Urinary bladder (tissue), 4 donors: ENCODE results near the gene SEPTIN3. TPM values are rescaled to one million over a fixed set of nuclear protein-coding genes. Genes with fewer than 3 reads are reported as not detected.
"Not testable (repeated sequence)": the region's sequence is repeated elsewhere in the genome, so short reads cannot be mapped to it uniquely, and the experiment has no call there.

Experiments
- DNase-seq: peaks from one replicate; pipeline ENCODE4 v3.0.0-alpha.2; 2015; ENCODE audit errors: extremely low spot score
- H3K27ac ChIP-seq: one replicate; pipeline ENCODE4 v1.5.1; 2013; ENCODE audit warnings: low read depth, mild to moderate bottlenecking, moderate library complexity
- H3K36me3 ChIP-seq: one replicate; pipeline ENCODE4 v1.6.1; 2013; ENCODE audit warnings: mild to moderate bottlenecking, moderate library complexity; ENCODE audit not compliant: insufficient read depth
- H3K4me1 ChIP-seq: one replicate; pipeline ENCODE4 v1.6.1; 2013; ENCODE audit warnings: mild to moderate bottlenecking, moderate library complexity; ENCODE audit not compliant: insufficient read depth
- H3K4me3 ChIP-seq: one replicate; pipeline ENCODE4 v1.5.1; 2013; ENCODE audit warnings: low read depth, low read length
- WGBS: extraction: QIAGEN DNeasy Blood & Tissue Kit; methylation state at CpG from one replicate; pipeline ENCODE4 v1.1.7; 2013; 5-methylcytosine and 5-hydroxymethylcytosine counted together
- polyA plus RNA-seq: library from polyadenylated mRNA; stranded (reverse); fragments of 200-250 nt; gene quantifications from one replicate; pipeline ENCODE4 v1.2.3, GENCODE V29; 2013
- total RNA-seq: library from RNA; depleted of rRNA; stranded (reverse); fragments of >200 nt; gene quantifications from one replicate; pipeline ENCODE4 v1.2.3, GENCODE V29; 2014
- donor health status: healthy with polysubstance abuse.
- donor health status: healthy.

The SEPTIN3 gene
- total and polyA plus RNA-seq, 2 donors = 0.49 to 1.7 TPM

DNA sequence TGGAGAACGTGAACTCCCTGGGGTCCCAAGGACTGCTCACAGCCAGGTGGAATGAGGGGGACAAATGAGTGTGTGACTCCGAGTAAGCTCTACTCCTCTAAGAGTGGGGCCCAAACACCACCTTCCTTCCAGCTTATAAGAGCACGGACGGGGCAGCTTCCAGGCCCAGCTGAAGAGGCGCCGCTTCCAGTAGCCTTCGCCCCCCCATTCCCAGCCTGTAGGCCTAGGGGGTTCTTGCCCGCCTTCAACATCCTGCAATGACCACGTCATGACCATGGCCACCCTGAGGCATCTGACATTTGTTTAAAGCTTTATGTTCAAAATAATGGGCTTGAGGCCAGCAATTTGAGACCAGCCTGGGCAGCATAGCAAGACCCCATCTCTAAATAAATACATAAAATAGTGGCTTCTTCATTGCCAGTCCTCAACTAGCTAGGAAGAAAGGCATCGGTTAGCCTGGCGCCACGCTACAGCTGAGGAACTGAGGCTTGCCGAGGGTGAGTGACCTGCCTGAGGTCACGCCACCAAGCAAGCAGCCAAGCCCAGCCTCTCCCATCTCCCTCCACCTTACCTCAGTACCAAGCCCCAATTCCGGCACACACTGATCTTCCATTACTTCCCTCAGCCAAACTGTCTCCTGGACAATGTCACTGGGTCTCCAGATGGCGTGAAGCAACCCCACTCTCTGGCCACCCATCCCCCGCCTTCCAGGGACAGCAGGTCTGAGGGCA lies 34.8 kb upstream of the SEPTIN3 start:
- Histone ChIP-seq H3K36me3 (no peaks in the 10 kb centered on the region), H3K27ac (no peak overlapping the region), H3K4me3 (no peak overlapping the region), H3K4me1 (no peaks in the 10 kb centered on the region)
- WGBS = 95% methylated on average over 17 of the region's 17 CpGs
- no peak for DNase-seq

- H3K4me3 ChIP-seq = no peak overlapping the region
- no peak overlapping the region for H3K27ac ChIP-seq
- 88% methylated on average over 4 of the region's 4 CpGs for WGBS
- DNase-seq = no peak
- H3K4me1 ChIP-seq = no peaks in the 10 kb centered on the region
- H3K36me3 ChIP-seq = no peaks in the 10 kb centered on the region
Measured at GRCh38 chr22:41935015-41935351, 34.3 kb upstream of the SEPTIN3 start.

GRCh38 chr22:41935509-41935908 lies 33.7 kb upstream of the SEPTIN3 start:
- H3K4me3 ChIP-seq = no peak overlapping the region
- no peak overlapping the region for H3K27ac ChIP-seq
- H3K36me3 ChIP-seq = no peaks in the 10 kb centered on the region
- WGBS = 94% methylated on average over 9 of the region's 9 CpGs
- no peaks in the 10 kb centered on the region for H3K4me1 ChIP-seq
- no peak for DNase-seq

GRCh38 chr22:41936894-41937169 lies 32.4 kb upstream of the SEPTIN3 start:
- no peak for DNase-seq
- no peaks in the 10 kb centered on the region for H3K36me3 ChIP-seq
- no peaks in the 10 kb centered on the region for H3K4me1 ChIP-seq
- 88% methylated on average over 2 of the region's 2 CpGs for WGBS
- H3K27ac ChIP-seq = no peak overlapping the region
- H3K4me3 ChIP-seq = no peak overlapping the region

GRCh38 chr22:41939981-41940831 lies 29.0 kb upstream of the SEPTIN3 start:
- WGBS = 79% methylated on average over 13 of the region's 13 CpGs
- Histone ChIP-seq H3K27ac (peak overlapping the region; percentile 59), H3K4me3 (no peak overlapping the region), H3K4me1 (no peaks in the 10 kb centered on the region), H3K36me3 (no peaks in the 10 kb centered on the region)
- no peak for DNase-seq

GRCh38 chr22:41940832-41941765 lies 28.1 kb upstream of the SEPTIN3 start:
- peak overlapping the region; percentile 59 for H3K27ac ChIP-seq
- WGBS = 47% methylated on average over 13 of the region's 13 CpGs
- H3K4me1 ChIP-seq = no peaks in the 10 kb centered on the region
- H3K36me3 ChIP-seq = no peaks in the 10 kb centered on the region
- no peak overlapping the region for H3K4me3 ChIP-seq
- no peak for DNase-seq

- Histone ChIP-seq H3K27ac (no peak overlapping the region), H3K4me3 (no peak overlapping the region), H3K4me1 (no peaks in the 10 kb centered on the region), H3K36me3 (no peaks in the 10 kb centered on the region)
- DNase-seq = no peak
- 80% methylated on average over 9 of the region's 9 CpGs for WGBS
Measured at GRCh38 chr22:41943661-41944209, 25.5 kb upstream of the SEPTIN3 start.

- Histone ChIP-seq H3K4me3 (peak within 1 kb of the TSS; percentile 45), H3K27ac (no peak within 1 kb of the TSS), H3K36me3 (no peaks in the 10 kb centered on the region), H3K4me1 (no peaks in the 10 kb centered on the region)
- WGBS = 2% methylated on average over 56 of the region's 56 CpGs
- DNase-seq = peak; percentile 92
Measured at GRCh38 chr22:41946629-41947423, 22.4 kb upstream of the SEPTIN3 start, which contains the start of gene CENPM. CENPM (minus strand) TSS chr22:41947152; CDS start chr22:41947076, 76 bp downstream.

DNA sequence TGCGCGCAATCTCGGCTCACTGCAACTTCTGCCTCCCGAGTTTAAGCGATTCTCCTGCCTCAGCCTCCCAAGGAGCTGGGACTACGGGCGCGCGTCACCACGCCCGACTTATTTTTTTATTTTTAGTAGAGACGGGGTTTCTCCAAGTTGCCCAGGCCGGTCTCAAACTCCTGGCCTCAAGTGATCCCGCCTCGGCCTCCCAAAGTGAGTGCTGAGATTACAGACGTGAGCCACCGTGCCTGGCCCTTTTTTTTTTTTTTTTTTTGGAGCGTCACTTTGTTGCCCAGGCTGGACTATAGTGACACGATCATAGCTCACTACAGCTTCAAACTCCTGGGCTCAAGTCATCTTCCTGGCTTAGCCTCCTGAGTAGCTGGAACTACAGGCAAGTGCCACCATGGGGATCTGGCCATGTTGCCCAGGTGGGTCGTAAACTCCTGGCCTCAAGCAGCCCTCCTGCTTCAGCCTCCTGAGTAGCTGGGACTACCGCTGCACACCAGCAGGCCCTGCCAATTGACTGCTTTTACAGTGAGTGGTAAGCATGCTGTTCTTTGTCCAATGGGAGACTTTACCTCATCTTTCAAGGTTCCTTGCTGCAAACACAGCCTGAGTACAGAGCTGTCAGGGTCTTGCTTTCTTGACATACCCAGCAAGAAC lies 21.7 kb upstream of the SEPTIN3 start:
- Histone ChIP-seq H3K27ac (no peak overlapping the region), H3K4me1 (no peaks in the 10 kb centered on the region), H3K4me3 (no peak overlapping the region), H3K36me3 (no peaks in the 10 kb centered on the region)
- WGBS = 76% methylated on average over 21 of the region's 21 CpGs
- DNase-seq = no peak

- no peaks in the 10 kb centered on the region for H3K4me1 ChIP-seq
- no peak overlapping the region for H3K4me3 ChIP-seq
- H3K36me3 ChIP-seq = no peaks in the 10 kb centered on the region
- H3K27ac ChIP-seq = no peak overlapping the region
- no peak for DNase-seq
- 85% methylated on average over 2 of the region's 2 CpGs for WGBS
Measured at GRCh38 chr22:41948142-41948541, 21.1 kb upstream of the SEPTIN3 start.

DNA sequence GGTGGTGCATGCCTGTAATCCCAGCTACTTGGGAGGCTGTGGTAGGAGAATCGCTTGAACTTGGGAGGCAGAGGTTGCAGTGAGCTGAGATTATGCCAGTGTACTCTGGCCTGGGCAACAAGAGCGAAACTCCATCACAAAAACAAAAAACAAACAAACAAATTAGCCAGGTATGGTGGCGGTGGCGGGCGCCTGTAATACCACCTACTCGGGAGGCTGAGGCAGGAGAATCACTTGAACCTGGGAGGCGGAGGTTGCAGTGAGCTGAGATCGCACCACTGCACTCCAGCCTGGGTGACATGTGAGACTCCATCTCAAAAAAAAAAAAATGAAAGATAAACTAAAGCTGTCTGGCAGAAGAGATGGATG lies 20.3 kb upstream of the SEPTIN3 start:
- DNase-seq, H3K36me3 ChIP-seq, H3K4me1 ChIP-seq, H3K4me3 ChIP-seq, H3K27ac ChIP-seq: not testable (repeated sequence)
- 96% methylated on average over 8 of the region's 8 CpGs for WGBS

DNA sequence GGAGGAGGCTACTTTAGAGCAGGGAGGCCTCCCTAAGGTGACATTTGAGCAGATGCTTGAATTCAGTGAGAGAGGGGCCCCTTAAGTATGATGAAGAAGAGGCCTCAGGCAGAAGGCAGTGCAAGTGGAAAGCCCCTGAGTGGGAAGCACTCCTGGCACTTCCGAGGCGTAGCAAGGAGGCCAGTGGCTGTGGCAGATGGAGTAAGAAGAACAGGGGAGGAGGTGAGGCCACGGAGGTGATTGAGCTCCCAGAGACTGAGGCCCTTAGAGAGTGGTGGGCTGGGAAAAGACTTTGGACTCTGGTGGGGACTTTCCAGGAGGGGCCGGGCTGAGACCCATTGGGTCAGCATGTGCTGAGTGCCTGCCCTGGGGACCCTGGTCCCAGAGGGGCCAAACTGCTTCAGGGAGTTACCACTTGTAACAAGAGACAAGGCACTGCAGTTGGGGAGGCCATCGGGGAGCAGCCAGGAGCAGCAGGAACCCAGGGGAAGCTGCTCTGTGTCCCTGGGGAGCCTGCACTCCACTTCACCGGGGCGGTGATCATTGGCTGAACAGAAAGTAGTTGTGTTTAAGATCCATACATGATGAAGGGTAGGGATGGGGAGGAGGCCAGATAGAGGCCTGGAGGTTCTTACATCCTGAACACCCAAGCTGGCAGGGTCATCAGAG lies 19.8 kb upstream of the SEPTIN3 start:
- no peak overlapping the region for H3K4me3 ChIP-seq
- H3K4me1 ChIP-seq = no peaks in the 10 kb centered on the region
- 88% methylated on average over 7 of the region's 7 CpGs for WGBS
- no peaks in the 10 kb centered on the region for H3K36me3 ChIP-seq
- DNase-seq = no peak
- H3K27ac ChIP-seq = no peak overlapping the region
